ENCODE measurements around the gene POC1B. TPM values are rescaled to one million over a fixed set of nuclear protein-coding genes. Genes with fewer than 3 reads are reported as not detected.

Gene POC1B
- total and polyA plus RNA-seq, 10 donors, result 10.5 to 47.3 (median 30.4) TPM

GRCh38 chr12:89424389-89424788 lies 101.5 kb downstream of the POC1B start:
- no peak for TF ChIP-seq CTCF (IDR thresholded peaks at IDR 0.05 in 8 of 11, conservative IDR thresholded peaks at IDR 0.05 in 3 of 11)
- no peak for TF ChIP-seq POLR2AphosphoS5 (IDR thresholded peaks at IDR 0.05)
- no peak for TF ChIP-seq POLR2A (IDR thresholded peaks at IDR 0.05)
- peaks cover 0 to 29% (median 0%) of the 10 kb centered on the region in 6 donors for H3K36me3 ChIP-seq
- H3K9me3 ChIP-seq, result no peaks in the 10 kb centered on the region
- H3K4me3 ChIP-seq, result no peak overlapping the region
- H3K4me1 ChIP-seq, result peaks cover 0 to 42% (median 19%) of the 10 kb centered on the region in 6 donors
- H3K27ac ChIP-seq, result peak overlapping the region in 2 of 8 donors; percentile 5 to 26
- DNase-seq, result no peak
- intact Hi-C loops (cut with DNase I; ENCODE audit: low total_unique reads), result no loop called here
- H3K27me3 ChIP-seq (replicated peaks in 1 of 7), result no peaks in the 10 kb centered on the region

- DNase-seq, result no peak
- no peak overlapping the region for H3K27ac ChIP-seq
- no peak overlapping the region for H3K4me3 ChIP-seq
- H3K36me3 ChIP-seq, result peaks cover 0 to 34% (median 0%) of the 10 kb centered on the region in 6 donors
- no peaks in the 10 kb centered on the region for H3K9me3 ChIP-seq
- H3K4me1 ChIP-seq, result peaks cover 0 to 28% (median 0%) of the 10 kb centered on the region in 6 donors
- no peaks in the 10 kb centered on the region for H3K27me3 ChIP-seq (replicated peaks in 1 of 7)
- intact Hi-C loops (cut with DNase I; ENCODE audit: low total_unique reads), result no loop called here
- WGBS, 5 donors, result 88 to 96% (median 94%) methylated on average over 6 of the region's 6 CpGs
- no peak for TF ChIP-seq POLR2AphosphoS5 (IDR thresholded peaks at IDR 0.05)
- no peak for TF ChIP-seq CTCF (IDR thresholded peaks at IDR 0.05 in 8 of 11, conservative IDR thresholded peaks at IDR 0.05 in 3 of 11)
- TF ChIP-seq POLR2A (IDR thresholded peaks at IDR 0.05), result no peak
Measured at GRCh38 chr12:89421092-89421835, 104.6 kb downstream of the POC1B start.

- Histone ChIP-seq H3K9me3 (no peaks in the 10 kb centered on the region), H3K27me3 (replicated peaks in 1 of 7) (no peaks in the 10 kb centered on the region), H3K36me3 (peaks cover 0 to 21% (median 0%) of the 10 kb centered on the region in 6 donors), H3K4me1 (peaks cover 0 to 13% (median 0%) of the 10 kb centered on the region in 6 donors), H3K27ac (no peak overlapping the region), H3K4me3 (no peak overlapping the region)
- WGBS, 5 donors, result 76 to 90% (median 81%) methylated on average over 5 of the region's 5 CpGs
- intact Hi-C loops (cut with DNase I; ENCODE audit: low total_unique reads), result no loop called here
- no peak for TF ChIP-seq POLR2AphosphoS5 (IDR thresholded peaks at IDR 0.05)
- TF ChIP-seq CTCF (IDR thresholded peaks at IDR 0.05 in 8 of 11, conservative IDR thresholded peaks at IDR 0.05 in 3 of 11), result no peak
- no peak for TF ChIP-seq POLR2A (IDR thresholded peaks at IDR 0.05)
- no peak for DNase-seq
Measured at GRCh38 chr12:89418228-89418910, 107.5 kb downstream of the POC1B start.
